NCI-H748 treated with DMSO at 0.1 percent for 48 hours (cell line): ENCODE measurements around the gene NKX2-2.

ENCODE experiments used
- DNase-seq: peaks from one replicate; lab custom pipeline; 2025; lab: John Stamatoyannopoulos, UW

NKX2-2 gene

GRCh38 chr20:21521596-21522480 lies 8.0 kb upstream of the NKX2-2 start:
- peak; percentile 68 for DNase-seq

- peak; percentile 85 for DNase-seq
These were observed 7.1 kb upstream of the NKX2-2 start for GRCh38 chr20:21520702-21521595.

- DNase-seq: peak; percentile 60
These were observed 5.3 kb upstream of the NKX2-2 start for GRCh38 chr20:21519136-21519584.

- peak; percentile 64 for DNase-seq
These were observed 4.6 kb upstream of the NKX2-2 start for GRCh38 chr20:21518292-21518991.

- no peak for DNase-seq
These were observed 3.9 kb upstream of the NKX2-2 start for GRCh38 chr20:21517566-21518277.

GRCh38 chr20:21516861-21517565 lies 3.1 kb upstream of the NKX2-2 start:
- no peak for DNase-seq

- DNase-seq: no peak
These were observed 2.3 kb upstream of the NKX2-2 start for GRCh38 chr20:21516180-21516567.

GRCh38 chr20:21515300-21516179 lies 1.7 kb upstream of the NKX2-2 start:
- DNase-seq: no peak

- DNase-seq: no peak
These were observed 838 bp upstream of the NKX2-2 start for GRCh38 chr20:21514553-21515251.

GRCh38 chr20:21513181-21513663 lies 642 bp downstream of the NKX2-2 start:
- DNase-seq: no peak

GRCh38 chr20:21512634-21513180 lies 1.2 kb downstream of the NKX2-2 start:
- no peak for DNase-seq

- no peak for DNase-seq
These were observed 1.8 kb downstream of the NKX2-2 start for GRCh38 chr20:21511850-21512633.

- no peak for DNase-seq
These were observed 2.4 kb downstream of the NKX2-2 start for GRCh38 chr20:21511485-21511849.

GRCh38 chr20:21510414-21511384 lies 3.2 kb downstream of the NKX2-2 start:
- no peak for DNase-seq

GRCh38 chr20:21509597-21510371 lies 4.1 kb downstream of the NKX2-2 start:
- no peak for DNase-seq

GRCh38 chr20:21509079-21509596 lies 4.7 kb downstream of the NKX2-2 start:
- DNase-seq: no peak
